Measurements from ENCODE around the gene TNFSF11.

Gene TNFSF11

DNA sequence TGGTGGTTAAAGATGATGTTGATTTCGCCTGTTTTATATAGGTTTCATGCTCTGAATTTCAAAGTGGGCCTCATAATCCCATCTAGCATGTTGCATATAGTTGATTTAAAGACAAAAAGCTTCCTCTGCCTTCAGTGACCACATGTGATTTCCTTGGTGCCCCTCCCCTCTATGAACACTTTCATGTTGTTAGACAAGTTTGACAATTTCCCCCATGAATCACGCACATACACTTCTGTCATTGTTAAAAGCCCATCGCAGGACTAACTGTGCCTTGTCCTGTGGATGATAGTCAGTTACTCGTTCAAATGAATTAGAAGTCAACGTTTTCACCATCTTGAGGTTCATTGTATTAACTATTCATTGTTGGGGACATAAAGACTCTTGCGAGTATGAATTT, 6.7 kb downstream of the TNFSF11 start:
- no peak overlapping the region for H3K4me3 ChIP-seq (ENCODE audit: low read length, poor library complexity, severe bottlenecking)
- H3K9me3 ChIP-seq (ENCODE audit: insufficient read depth, low read depth, low read length) = no peaks in the 10 kb centered on the region
- H3K9ac ChIP-seq (ENCODE audit: low read depth, low read length, poor library complexity, severe bottlenecking) = no peak overlapping the region
- H3K4me2 ChIP-seq (ENCODE audit: low read depth, low read length, poor library complexity, severe bottlenecking) = no peak overlapping the region
- H3K27me3 ChIP-seq (ENCODE audit: insufficient read depth, low read length, poor library complexity, severe bottlenecking) = no peaks in the 10 kb centered on the region
- no peak overlapping the region for H2AFZ ChIP-seq (ENCODE audit: low read length)
- no peaks in the 10 kb centered on the region for H4K20me1 ChIP-seq (ENCODE audit: insufficient read depth, low read length, poor library complexity, severe bottlenecking)
- H3K9me2 ChIP-seq (replicated peaks; ENCODE audit: low read depth, low read length) = no peaks in the 10 kb centered on the region
- no peaks in the 10 kb centered on the region for H3K4me1 ChIP-seq (ENCODE audit: insufficient read depth, low read length, poor library complexity, severe bottlenecking)
- H3F3A ChIP-seq (ENCODE audit: low read depth) = no peaks in the 10 kb centered on the region
- no peak for TF ChIP-seq EZH2phosphoT487 (IDR thresholded peaks at IDR 0.05; ENCODE audit: borderline replicate concordance)
- TF ChIP-seq, protein P1, sequence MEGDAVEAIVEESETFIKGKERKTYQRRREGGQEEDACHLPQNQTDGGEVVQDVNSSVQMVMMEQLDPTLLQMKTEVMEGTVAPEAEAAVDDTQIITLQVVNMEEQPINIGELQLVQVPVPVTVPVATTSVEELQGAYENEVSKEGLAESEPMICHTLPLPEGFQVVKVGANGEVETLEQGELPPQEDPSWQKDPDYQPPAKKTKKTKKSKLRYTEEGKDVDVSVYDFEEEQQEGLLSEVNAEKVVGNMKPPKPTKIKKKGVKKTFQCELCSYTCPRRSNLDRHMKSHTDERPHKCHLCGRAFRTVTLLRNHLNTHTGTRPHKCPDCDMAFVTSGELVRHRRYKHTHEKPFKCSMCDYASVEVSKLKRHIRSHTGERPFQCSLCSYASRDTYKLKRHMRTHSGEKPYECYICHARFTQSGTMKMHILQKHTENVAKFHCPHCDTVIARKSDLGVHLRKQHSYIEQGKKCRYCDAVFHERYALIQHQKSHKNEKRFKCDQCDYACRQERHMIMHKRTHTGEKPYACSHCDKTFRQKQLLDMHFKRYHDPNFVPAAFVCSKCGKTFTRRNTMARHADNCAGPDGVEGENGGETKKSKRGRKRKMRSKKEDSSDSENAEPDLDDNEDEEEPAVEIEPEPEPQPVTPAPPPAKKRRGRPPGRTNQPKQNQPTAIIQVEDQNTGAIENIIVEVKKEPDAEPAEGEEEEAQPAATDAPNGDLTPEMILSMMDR (conservative IDR thresholded peaks at IDR 0.05; ENCODE audit: low read length) = no peak
- no peaks in the 10 kb centered on the region for H3K36me3 ChIP-seq (ENCODE audit: insufficient read depth, low read length)
- no peaks in the 10 kb centered on the region for H3K79me2 ChIP-seq (ENCODE audit: insufficient read depth, low read length)

DNA sequence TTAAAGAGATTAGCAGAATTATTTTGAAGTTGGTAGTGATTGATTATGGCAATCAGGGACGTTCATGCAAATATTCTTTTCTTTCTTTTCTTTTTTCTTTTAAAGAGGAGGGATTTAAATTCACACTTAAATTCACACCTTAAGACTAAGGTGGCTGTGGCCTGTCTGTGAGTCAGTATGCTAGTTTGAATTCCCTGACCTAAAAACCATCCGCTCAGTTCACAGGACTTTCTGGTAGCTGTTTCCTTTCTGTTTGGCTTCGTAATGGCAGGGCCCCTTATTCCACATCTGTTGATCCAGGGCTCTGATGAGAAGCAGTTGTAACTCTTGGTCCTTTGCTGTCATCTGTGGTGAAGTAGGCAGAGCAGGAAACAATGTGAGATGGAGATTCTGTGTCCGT, 7.5 kb downstream of the TNFSF11 start:
- TF ChIP-seq, protein P1 (conservative IDR thresholded peaks at IDR 0.05; ENCODE audit: low read length) = no peak
- no peak for TF ChIP-seq EZH2phosphoT487 (IDR thresholded peaks at IDR 0.05; ENCODE audit: borderline replicate concordance)
- Histone ChIP-seq H3K9me3 (ENCODE audit: insufficient read depth, low read depth, low read length) (no peaks in the 10 kb centered on the region), H3K9ac (ENCODE audit: low read depth, low read length, poor library complexity, severe bottlenecking) (no peak overlapping the region), H3K27me3 (ENCODE audit: insufficient read depth, low read length, poor library complexity, severe bottlenecking) (no peaks in the 10 kb centered on the region), H3K4me1 (ENCODE audit: insufficient read depth, low read length, poor library complexity, severe bottlenecking) (no peaks in the 10 kb centered on the region), H3K4me2 (ENCODE audit: low read depth, low read length, poor library complexity, severe bottlenecking) (no peak overlapping the region), H3F3A (ENCODE audit: low read depth) (no peaks in the 10 kb centered on the region), H3K4me3 (ENCODE audit: low read length, poor library complexity, severe bottlenecking) (no peak overlapping the region), H3K9me2 (replicated peaks; ENCODE audit: low read depth, low read length) (no peaks in the 10 kb centered on the region), H3K36me3 (ENCODE audit: insufficient read depth, low read length) (no peaks in the 10 kb centered on the region), H3K79me2 (ENCODE audit: insufficient read depth, low read length) (no peaks in the 10 kb centered on the region), H4K20me1 (ENCODE audit: insufficient read depth, low read length, poor library complexity, severe bottlenecking) (no peaks in the 10 kb centered on the region), H2AFZ (ENCODE audit: low read length) (no peak overlapping the region)

DNA sequence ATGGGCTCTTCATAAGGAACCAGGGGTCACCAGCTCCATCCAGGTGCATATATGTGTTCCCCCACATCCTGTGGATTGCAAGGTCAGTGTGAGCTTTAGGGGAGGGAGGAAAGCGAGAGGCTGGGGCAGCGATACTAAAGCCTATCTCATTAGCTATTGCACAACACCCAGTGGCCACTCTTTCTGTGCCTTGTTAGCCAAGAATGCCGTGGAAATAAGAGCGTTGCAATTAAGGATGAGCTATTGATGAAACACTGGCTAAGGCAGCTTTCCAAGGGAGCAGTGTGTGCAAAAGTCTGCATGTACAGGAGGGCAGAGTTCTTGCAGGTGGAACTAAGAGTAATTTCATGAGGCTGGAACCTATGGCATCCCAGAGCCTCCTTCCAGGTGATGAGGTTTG, 17.6 kb downstream of the TNFSF11 start:
- no peaks in the 10 kb centered on the region for H3K27me3 ChIP-seq (ENCODE audit: insufficient read depth, low read length, poor library complexity, severe bottlenecking)

More for the DNA sequence above, 17.6 kb downstream of the TNFSF11 start:
- Histone ChIP-seq H3F3A (ENCODE audit: low read depth) (no peaks in the 10 kb centered on the region), H4K20me1 (ENCODE audit: insufficient read depth, low read length, poor library complexity, severe bottlenecking) (no peaks in the 10 kb centered on the region), H3K79me2 (ENCODE audit: insufficient read depth, low read length) (no peaks in the 10 kb centered on the region), H3K36me3 (ENCODE audit: insufficient read depth, low read length) (no peaks in the 10 kb centered on the region), H3K9me3 (ENCODE audit: insufficient read depth, low read depth, low read length) (no peaks in the 10 kb centered on the region), H2AFZ (ENCODE audit: low read length) (no peak overlapping the region), H3K4me1 (ENCODE audit: insufficient read depth, low read length, poor library complexity, severe bottlenecking) (no peaks in the 10 kb centered on the region), H3K9ac (ENCODE audit: low read depth, low read length, poor library complexity, severe bottlenecking) (no peak overlapping the region), H3K4me2 (ENCODE audit: low read depth, low read length, poor library complexity, severe bottlenecking) (no peak overlapping the region), H3K4me3 (ENCODE audit: low read length, poor library complexity, severe bottlenecking) (no peak overlapping the region), H3K9me2 (replicated peaks; ENCODE audit: low read depth, low read length) (no peaks in the 10 kb centered on the region)
- TF ChIP-seq EZH2phosphoT487 (IDR thresholded peaks at IDR 0.05; ENCODE audit: borderline replicate concordance) = no peak
- TF ChIP-seq, protein P1 (conservative IDR thresholded peaks at IDR 0.05; ENCODE audit: low read length) = no peak

Data from Loucy (cell line).